SK-MEL-5 (cell line): ENCODE results near the gene FRMD4A. TPM values are rescaled to one million over a fixed set of nuclear protein-coding genes. Genes with fewer than 3 reads are reported as not detected.

Experiments used
- DNase-seq: peaks from one replicate; pipeline ENCODE4 v3.0.0-alpha.2; 2016; ENCODE audit warnings: low read depth, low spot score
- in situ Hi-C: cut with HindIII; loops from 2 replicates; pipeline ENCODE4 v1.10.0; 2016; ENCODE audit warnings: low sequenced_read_pairs, high pct_unique_total_duplicates, low pct_unique_long_range_greater_than_20kb
- total RNA-seq: library from RNA; depleted of rRNA; stranded (reverse); fragments of >200 nt; shearing (Covaris generic); gene quantifications from 2 replicates; pipeline ENCODE4 v1.2.3, GENCODE V29; 2014

Gene FRMD4A
- total RNA-seq, 1 experiment from 2014 or later = 9.9 TPM

- in situ Hi-C loops = no loop called here
Measured at GRCh38 chr10:14035506-14035905, 295.2 kb downstream of the FRMD4A start.

GRCh38 chr10:14032406-14032998 lies 298.2 kb downstream of the FRMD4A start:
- DNase-seq = no peak
- in situ Hi-C loops = no loop called here

More at GRCh38 chr10:14035506-14035905, 295.2 kb downstream of the FRMD4A start:
- no peak for DNase-seq

GRCh38 chr10:14026325-14026724 lies 304.4 kb downstream of the FRMD4A start:
- in situ Hi-C loops = no loop called here
- no peak for DNase-seq

DNA sequence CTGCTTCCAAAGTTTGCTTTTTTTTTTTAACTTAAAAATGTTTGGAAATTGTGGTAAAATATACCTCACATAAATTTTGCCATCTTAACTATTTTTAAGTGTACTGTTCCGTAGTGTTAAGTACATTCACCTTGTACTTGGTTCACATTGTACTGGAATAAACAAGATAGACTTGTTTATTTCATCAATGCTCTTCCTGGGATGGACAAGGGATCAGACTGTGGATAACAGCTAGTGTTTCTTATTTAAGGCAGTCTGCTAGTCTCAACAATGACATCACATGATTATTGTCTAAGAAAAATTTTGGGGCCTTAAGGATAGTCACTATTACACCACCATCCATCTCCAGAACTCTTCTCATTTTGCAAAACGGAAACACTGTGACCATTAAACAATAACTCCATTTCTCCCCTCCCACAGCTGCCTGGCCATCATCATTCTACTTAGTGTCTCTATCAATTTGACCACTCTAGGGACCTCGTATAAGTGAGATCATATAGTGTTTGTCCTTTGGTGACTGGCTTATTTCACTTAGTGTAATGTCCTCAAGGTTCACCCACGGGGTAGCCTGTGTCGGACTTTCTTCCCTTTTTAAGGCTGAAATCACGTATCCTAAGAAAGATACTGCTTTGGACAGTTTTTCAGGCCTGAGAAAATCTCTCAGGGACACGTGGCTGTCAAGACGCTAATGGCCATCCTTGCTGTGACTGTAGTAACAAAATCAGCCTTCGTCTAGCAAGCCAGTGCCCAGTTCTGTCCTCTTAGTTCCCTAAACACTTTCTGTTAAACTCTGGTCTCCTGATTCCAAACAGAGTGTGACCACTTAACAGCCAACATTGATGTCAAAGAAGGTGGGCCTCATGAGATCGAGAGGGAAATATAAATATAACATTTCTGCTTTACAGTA lies 305.2 kb downstream of the FRMD4A start:
- in situ Hi-C loops = no loop called here
- no peak for DNase-seq

- in situ Hi-C loops = no loop called here
- peak; percentile 95 for DNase-seq
Measured at GRCh38 chr10:14024329-14025202, 306.2 kb downstream of the FRMD4A start.

- peak; percentile 66 for DNase-seq
- in situ Hi-C loops = no loop called here
Measured at GRCh38 chr10:14023673-14024328, 306.9 kb downstream of the FRMD4A start.

DNA sequence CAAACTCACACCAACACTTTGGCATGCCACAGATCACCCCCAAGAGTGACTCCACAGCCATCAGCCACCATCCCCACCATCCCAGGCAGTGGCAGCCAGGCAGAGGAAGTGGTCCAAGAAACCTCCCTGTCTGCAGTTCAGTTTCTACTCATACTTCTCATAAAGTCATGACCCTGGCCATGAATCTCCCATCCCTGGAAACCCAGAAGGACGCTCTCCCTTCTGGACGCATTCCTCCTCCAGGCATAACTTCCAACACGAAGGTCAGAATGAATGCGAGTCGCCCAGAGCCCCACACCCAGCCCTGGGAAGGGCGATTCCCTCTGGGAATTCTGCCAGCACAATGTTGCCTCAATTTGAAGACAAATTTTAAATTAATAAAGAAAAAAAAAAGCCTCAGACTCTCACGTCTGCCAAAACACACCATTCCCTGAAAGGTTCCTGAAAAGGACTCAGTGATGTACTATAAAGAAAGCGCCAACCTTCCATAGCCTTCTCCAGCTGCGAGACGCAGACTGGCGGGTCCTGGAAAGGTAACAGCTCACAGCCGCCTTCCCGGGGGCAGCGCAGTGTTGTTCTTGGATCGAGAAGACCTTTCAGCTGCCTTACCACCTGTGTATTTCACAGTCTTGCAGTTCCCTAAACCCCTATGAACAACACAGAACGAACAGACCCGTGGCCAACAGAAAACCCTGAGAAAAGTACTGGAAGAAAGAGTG lies 307.6 kb downstream of the FRMD4A start:
- DNase-seq = no peak
- in situ Hi-C loops = no loop called here

- in situ Hi-C loops = no loop called here
- no peak for DNase-seq
Measured at GRCh38 chr10:14022052-14022451, 308.7 kb downstream of the FRMD4A start.

GRCh38 chr10:14020037-14020664 lies 310.6 kb downstream of the FRMD4A start:
- in situ Hi-C loops = no loop called here
- DNase-seq = no peak

GRCh38 chr10:14017467-14017866 lies 313.3 kb downstream of the FRMD4A start:
- no peak for DNase-seq
- in situ Hi-C loops = no loop called here

DNA sequence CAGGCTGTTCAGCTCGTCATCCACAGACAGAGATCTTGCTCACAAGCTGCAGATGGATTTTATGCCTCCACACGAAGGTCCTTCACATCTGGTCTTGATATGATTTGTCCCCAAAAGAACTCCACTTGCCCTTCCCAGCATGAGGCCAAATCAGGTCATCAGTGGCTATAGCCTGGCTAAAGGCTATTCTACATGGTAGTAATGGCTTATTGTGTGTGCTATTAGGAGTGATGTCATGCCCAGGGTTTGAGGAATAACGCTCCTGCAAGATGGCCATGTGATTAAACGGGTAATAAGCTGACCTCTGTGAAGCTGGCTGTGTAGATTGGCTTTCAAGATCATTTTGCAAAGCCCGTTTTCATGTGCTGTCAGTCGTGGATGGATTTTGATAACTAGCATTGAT lies 313.8 kb downstream of the FRMD4A start:
- DNase-seq = no peak
- in situ Hi-C loops = no loop called here

DNA sequence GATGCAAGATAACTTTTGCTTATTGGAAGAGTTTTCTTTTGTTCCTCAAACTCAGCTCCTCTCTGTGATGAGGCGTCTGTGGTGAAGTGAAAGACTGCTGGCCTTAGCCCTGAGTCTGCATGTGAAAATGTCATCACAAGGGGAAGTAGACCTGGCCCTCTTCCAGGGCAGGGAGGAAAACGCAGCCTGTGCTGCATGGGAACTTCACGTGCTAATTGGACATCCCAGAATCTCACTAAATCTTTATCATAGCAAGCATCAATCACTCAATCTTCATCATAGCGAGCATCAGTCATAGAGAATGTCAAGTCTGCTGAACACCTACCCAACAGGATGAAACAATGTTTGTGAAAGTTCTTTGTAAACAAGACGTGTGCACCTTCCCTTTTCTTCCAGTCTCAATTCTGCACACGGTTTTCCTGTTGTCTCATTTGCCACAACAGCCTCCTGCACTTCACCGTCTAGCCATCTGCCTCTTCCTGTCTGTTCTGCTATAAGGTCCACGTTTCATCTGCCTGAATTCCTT lies 314.6 kb downstream of the FRMD4A start:
- DNase-seq = no peak

DNA sequence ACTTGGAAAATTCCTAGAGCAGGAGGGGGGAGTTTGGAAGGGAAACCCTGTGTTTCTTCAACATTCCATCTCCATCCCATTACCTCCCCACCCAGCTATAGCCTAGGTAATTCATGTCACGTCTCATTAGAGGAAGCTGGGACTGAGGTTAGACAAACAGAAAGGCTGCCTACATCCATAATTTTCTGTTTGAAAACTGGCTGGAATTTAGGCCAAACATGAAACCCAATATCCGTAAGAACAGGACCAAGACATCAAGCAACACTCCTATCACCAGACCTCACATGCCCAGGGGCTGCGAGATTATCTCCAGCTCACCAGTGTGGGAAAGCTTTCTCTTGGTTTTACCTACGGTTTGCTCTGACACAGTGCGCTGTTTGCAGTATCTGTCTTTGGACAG lies 316.3 kb downstream of the FRMD4A start:
- in situ Hi-C loops = no loop called here

More for the DNA sequence above, 314.6 kb downstream of the FRMD4A start:
- in situ Hi-C loops = no loop called here

GRCh38 chr10:14010769-14011574 lies 319.8 kb downstream of the FRMD4A start:
- DNase-seq = no peak
- in situ Hi-C loops = no loop called here

More for the DNA sequence above, 316.3 kb downstream of the FRMD4A start:
- no peak for DNase-seq

DNA sequence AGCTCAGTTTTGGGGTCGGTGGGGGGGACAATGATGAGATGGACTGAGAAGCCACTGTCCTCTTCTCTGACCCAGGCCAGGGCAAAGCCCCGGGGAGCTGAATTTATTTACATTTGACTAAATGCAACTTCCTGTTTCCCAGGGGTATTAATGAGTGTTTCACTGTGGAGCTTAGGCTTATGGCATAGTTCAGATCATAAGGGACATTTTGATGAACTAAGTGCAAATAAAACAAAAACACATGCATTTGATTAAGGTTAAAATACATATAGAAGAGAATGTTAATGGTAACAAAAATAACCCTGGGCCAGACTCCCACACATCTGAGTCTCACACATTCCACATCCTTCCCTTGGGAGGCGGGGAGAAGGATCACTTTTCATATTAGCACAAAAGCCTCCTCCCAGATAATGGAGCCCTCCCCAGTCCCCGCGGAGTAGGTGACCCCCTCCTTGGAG lies 320.6 kb downstream of the FRMD4A start:
- DNase-seq = peak; percentile 56
- in situ Hi-C loops = no loop called here
